ENCODE measurements around the gene PCED1B. TPM values are rescaled to one million over a fixed set of nuclear protein-coding genes. Genes with fewer than 3 reads are reported as not detected.

The PCED1B gene
- total RNA-seq, 1 experiment from 2014 or later: 6.6 TPM

GRCh38 chr12:47273191-47273626, 193.8 kb downstream of the PCED1B start (continued):
- no peak for TF ChIP-seq ZBTB21 (CRISPR knock-in tag; IDR thresholded peaks at IDR 0.05; ENCODE audit: borderline replicate concordance)
- TF ChIP-seq CDX4 (CRISPR knock-in tag; IDR thresholded peaks at IDR 0.05; ENCODE audit: borderline replicate concordance): no peak
- no peak for TF ChIP-seq OVOL2 (CRISPR knock-in tag; IDR thresholded peaks at IDR 0.05; ENCODE audit: borderline replicate concordance)
- no peak for TF ChIP-seq ESRRA (CRISPR knock-in tag; IDR thresholded peaks at IDR 0.05; ENCODE audit: borderline replicate concordance)

- no peaks in the 10 kb centered on the region for H3K27me3 Mint-ChIP-seq (ENCODE audit: low read depth)
- TF ChIP-seq RORB (CRISPR knock-in tag; IDR thresholded peaks at IDR 0.05) (no peak), TP53 (CRISPR knock-in tag; IDR thresholded peaks at IDR 0.05) (no peak), ZNF121 (CRISPR knock-in tag; IDR thresholded peaks at IDR 0.05) (no peak), NR1H2 (CRISPR knock-in tag; IDR thresholded peaks at IDR 0.05) (no peak), CBFB (CRISPR knock-in tag; IDR thresholded peaks at IDR 0.05; ENCODE audit: low read depth) (no peak), ETV6 (CRISPR knock-in tag; IDR thresholded peaks at IDR 0.05) (no peak), ZNF317 (CRISPR knock-in tag; IDR thresholded peaks at IDR 0.05; ENCODE audit: borderline replicate concordance, low read depth) (no peak), ESRRA (CRISPR knock-in tag; IDR thresholded peaks at IDR 0.05; ENCODE audit: borderline replicate concordance) (no peak), ZSCAN18 (CRISPR knock-in tag; IDR thresholded peaks at IDR 0.05) (no peak), JAZF1 (CRISPR knock-in tag; IDR thresholded peaks at IDR 0.05) (no peak)
- TF ChIP-seq, protein P1, sequence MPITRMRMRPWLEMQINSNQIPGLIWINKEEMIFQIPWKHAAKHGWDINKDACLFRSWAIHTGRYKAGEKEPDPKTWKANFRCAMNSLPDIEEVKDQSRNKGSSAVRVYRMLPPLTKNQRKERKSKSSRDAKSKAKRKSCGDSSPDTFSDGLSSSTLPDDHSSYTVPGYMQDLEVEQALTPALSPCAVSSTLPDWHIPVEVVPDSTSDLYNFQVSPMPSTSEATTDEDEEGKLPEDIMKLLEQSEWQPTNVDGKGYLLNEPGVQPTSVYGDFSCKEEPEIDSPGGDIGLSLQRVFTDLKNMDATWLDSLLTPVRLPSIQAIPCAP (CRISPR knock-in tag; IDR thresholded peaks at IDR 0.05): no peak
- TF ChIP-seq, protein P2, sequence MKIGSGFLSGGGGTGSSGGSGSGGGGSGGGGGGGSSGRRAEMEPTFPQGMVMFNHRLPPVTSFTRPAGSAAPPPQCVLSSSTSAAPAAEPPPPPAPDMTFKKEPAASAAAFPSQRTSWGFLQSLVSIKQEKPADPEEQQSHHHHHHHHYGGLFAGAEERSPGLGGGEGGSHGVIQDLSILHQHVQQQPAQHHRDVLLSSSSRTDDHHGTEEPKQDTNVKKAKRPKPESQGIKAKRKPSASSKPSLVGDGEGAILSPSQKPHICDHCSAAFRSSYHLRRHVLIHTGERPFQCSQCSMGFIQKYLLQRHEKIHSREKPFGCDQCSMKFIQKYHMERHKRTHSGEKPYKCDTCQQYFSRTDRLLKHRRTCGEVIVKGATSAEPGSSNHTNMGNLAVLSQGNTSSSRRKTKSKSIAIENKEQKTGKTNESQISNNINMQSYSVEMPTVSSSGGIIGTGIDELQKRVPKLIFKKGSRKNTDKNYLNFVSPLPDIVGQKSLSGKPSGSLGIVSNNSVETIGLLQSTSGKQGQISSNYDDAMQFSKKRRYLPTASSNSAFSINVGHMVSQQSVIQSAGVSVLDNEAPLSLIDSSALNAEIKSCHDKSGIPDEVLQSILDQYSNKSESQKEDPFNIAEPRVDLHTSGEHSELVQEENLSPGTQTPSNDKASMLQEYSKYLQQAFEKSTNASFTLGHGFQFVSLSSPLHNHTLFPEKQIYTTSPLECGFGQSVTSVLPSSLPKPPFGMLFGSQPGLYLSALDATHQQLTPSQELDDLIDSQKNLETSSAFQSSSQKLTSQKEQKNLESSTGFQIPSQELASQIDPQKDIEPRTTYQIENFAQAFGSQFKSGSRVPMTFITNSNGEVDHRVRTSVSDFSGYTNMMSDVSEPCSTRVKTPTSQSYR (CRISPR knock-in tag; IDR thresholded peaks at IDR 0.05): no peak
- ATAC-seq: no peak
- no peaks in the 10 kb centered on the region for H3K36me3 Mint-ChIP-seq
- peaks cover 5% of the 10 kb centered on the region; the same call in 1 of the 2 replicates for H3K4me1 Mint-ChIP-seq
- H3K27ac Mint-ChIP-seq: no peak overlapping the region
- POLR2A ChIA-PET: no interaction called here
- H3K9me3 Mint-ChIP-seq: peaks cover 4% of the 10 kb centered on the region; the same call in 1 of the 2 replicates
- DNase-seq (ENCODE audit: low spot score): no peak
- H3K4me3 Mint-ChIP-seq: no peak overlapping the region
- CTCF ChIA-PET: no interaction called here
These were observed 195.3 kb downstream of the PCED1B start for GRCh38 chr12:47274760-47275159.

DNA sequence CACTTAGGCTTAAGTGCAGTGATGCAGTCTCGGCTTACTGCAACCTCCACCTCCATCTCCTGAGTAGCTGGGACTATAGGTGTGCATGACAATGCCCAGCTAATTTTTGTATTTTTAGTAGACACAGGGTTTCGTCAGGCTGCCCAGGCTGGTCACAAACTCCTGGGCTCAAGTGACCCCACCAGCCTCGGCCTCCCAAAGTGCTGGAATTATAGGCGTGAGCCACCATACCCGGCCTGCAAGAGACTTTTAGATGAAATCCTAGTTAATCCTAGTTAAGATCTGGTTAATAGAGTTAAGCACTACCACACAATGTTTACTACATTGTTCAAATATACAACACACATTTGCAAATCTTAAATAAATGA, 196.8 kb downstream of the PCED1B start:
- Mint-ChIP-seq H3K4me1 (peaks cover 5% of the 10 kb centered on the region; the same call in 1 of the 2 replicates), H3K27ac (no peak overlapping the region), H3K9me3 (peaks cover 4% of the 10 kb centered on the region; the same call in 1 of the 2 replicates), H3K27me3 (ENCODE audit: low read depth) (no peaks in the 10 kb centered on the region), H3K4me3 (no peak overlapping the region), H3K36me3 (no peaks in the 10 kb centered on the region)
- ATAC-seq: no peak
- DNase-seq (ENCODE audit: low spot score): no peak
- no peak for TF ChIP-seq MYBL2 (CRISPR knock-in tag; IDR thresholded peaks at IDR 0.05)
- TF ChIP-seq ZNF396 (CRISPR knock-in tag; IDR thresholded peaks at IDR 0.05; ENCODE audit: borderline replicate concordance): no peak
- TF ChIP-seq, protein P3, sequence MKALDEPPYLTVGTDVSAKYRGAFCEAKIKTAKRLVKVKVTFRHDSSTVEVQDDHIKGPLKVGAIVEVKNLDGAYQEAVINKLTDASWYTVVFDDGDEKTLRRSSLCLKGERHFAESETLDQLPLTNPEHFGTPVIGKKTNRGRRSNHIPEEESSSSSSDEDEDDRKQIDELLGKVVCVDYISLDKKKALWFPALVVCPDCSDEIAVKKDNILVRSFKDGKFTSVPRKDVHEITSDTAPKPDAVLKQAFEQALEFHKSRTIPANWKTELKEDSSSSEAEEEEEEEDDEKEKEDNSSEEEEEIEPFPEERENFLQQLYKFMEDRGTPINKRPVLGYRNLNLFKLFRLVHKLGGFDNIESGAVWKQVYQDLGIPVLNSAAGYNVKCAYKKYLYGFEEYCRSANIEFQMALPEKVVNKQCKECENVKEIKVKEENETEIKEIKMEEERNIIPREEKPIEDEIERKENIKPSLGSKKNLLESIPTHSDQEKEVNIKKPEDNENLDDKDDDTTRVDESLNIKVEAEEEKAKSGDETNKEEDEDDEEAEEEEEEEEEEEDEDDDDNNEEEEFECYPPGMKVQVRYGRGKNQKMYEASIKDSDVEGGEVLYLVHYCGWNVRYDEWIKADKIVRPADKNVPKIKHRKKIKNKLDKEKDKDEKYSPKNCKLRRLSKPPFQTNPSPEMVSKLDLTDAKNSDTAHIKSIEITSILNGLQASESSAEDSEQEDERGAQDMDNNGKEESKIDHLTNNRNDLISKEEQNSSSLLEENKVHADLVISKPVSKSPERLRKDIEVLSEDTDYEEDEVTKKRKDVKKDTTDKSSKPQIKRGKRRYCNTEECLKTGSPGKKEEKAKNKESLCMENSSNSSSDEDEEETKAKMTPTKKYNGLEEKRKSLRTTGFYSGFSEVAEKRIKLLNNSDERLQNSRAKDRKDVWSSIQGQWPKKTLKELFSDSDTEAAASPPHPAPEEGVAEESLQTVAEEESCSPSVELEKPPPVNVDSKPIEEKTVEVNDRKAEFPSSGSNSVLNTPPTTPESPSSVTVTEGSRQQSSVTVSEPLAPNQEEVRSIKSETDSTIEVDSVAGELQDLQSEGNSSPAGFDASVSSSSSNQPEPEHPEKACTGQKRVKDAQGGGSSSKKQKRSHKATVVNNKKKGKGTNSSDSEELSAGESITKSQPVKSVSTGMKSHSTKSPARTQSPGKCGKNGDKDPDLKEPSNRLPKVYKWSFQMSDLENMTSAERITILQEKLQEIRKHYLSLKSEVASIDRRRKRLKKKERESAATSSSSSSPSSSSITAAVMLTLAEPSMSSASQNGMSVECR (CRISPR knock-in tag; IDR thresholded peaks at IDR 0.05; ENCODE audit: borderline replicate concordance): no peak
- ChIA-PET POLR2A (no interaction called here), CTCF (no interaction called here)

Measured in WTC11 (cell line).